NB4 (cell line): ENCODE data around the gene PRKACB.

ENCODE experiments used
- POLR2A ChIP-seq: IDR thresholded peaks from 2 replicates; pipeline ENCODE4 v1.6.1; 2011; ENCODE audit warnings: mild to moderate bottlenecking; ENCODE audit not compliant: insufficient read length; ENCODE audit errors: extremely low read depth
- TF ChIP-seq, protein P1 (sequence below): IDR thresholded peaks from one replicate; pipeline ENCODE4 v1.5.1; 2012; ENCODE audit warnings: low read depth, low read length
- TF ChIP-seq, protein P2 (sequence below): IDR thresholded peaks from 2 replicates; pipeline ENCODE4 v1.6.1; 2011; ENCODE audit warnings: low read depth, low read length

DNA sequence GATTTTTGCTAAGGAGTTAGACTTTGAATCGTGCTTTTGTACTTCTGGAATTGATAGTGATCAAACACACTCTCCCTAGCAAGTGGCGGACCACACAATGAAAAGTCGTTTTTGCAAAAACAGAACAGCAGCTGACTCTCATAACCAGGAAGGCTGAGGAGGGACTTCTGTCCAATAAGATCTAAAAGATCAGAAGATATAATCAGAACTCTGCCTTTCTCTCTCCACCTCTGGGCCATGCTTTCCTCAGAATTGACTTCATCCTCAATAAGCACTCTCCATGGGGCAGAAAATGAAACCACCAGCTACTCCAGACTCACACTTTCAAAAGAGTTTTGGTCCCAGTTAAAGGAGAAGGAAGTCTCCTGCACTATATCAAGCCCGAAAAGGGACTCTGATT, 102.1 kb downstream of the PRKACB start:
- TF ChIP-seq, protein P1, sequence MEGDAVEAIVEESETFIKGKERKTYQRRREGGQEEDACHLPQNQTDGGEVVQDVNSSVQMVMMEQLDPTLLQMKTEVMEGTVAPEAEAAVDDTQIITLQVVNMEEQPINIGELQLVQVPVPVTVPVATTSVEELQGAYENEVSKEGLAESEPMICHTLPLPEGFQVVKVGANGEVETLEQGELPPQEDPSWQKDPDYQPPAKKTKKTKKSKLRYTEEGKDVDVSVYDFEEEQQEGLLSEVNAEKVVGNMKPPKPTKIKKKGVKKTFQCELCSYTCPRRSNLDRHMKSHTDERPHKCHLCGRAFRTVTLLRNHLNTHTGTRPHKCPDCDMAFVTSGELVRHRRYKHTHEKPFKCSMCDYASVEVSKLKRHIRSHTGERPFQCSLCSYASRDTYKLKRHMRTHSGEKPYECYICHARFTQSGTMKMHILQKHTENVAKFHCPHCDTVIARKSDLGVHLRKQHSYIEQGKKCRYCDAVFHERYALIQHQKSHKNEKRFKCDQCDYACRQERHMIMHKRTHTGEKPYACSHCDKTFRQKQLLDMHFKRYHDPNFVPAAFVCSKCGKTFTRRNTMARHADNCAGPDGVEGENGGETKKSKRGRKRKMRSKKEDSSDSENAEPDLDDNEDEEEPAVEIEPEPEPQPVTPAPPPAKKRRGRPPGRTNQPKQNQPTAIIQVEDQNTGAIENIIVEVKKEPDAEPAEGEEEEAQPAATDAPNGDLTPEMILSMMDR, result no peak
- no peak for TF ChIP-seq POLR2A
- TF ChIP-seq, protein P2, sequence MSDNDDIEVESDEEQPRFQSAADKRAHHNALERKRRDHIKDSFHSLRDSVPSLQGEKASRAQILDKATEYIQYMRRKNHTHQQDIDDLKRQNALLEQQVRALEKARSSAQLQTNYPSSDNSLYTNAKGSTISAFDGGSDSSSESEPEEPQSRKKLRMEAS, result no peak
